Measurements from ENCODE around the gene GCDH. TPM values are rescaled to one million over a fixed set of nuclear protein-coding genes. Genes with fewer than 3 reads are reported as not detected.

GCDH gene
- total RNA-seq, result 59.3 TPM

DNA sequence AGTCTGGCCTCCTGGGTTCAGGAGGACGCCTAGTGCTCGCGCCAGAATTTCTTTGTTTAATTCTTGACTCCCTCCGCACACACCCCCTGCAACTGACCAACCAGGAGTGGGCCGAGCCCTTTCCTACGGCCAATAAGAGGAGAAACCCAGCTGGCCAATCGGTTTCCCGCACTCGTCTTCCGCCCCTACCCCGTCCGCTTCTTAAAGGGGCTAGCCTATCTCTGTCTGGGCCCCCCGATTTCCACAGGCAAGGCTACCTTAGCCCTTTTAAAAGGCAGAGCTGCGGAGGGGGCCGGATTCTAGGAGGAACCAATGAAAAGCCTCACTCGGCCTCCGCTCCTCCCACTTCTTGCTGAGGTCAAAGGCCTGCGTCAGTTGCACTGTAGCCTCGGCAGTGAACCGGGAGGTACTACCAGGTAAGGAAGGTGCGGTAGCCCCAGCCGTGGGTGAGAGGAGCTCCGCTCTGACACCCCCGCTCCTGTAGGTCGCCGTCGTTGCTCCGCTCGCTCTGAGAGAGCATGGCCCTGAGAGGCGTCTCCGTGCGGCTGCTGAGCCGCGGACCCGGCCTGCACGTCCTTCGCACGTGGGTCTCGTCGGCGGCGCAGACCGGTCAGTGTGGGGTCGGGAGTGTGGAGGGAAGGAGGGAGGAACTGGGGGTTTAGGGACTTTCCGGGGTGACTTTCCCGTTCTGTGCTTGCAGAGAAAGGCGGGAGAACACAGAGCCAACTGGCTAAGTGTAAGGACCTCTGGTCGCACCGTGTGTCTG lies at the start of gene GCDH:
TSS of gene GCDH (plus strand) at position 374 of the 766 bp plus-strand sequence. CDS start at position 519, 145 bp downstream.

GRCh38 chr19:12881172-12881808 lies 9.7 kb upstream of the GCDH start, which contains the start of gene DNASE2:
Gene DNASE2, minus strand, starts transcription at chr19:12881449. Its CDS starts 74 bp downstream, at chr19:12881375.

GRCh38 chr19:12886969-12887747 lies 3.8 kb upstream of the GCDH start, which contains the start of gene KLF1:
Gene KLF1, minus strand, starts transcription at chr19:12887201. Its CDS starts 61 bp downstream, at chr19:12887140.

DNA sequence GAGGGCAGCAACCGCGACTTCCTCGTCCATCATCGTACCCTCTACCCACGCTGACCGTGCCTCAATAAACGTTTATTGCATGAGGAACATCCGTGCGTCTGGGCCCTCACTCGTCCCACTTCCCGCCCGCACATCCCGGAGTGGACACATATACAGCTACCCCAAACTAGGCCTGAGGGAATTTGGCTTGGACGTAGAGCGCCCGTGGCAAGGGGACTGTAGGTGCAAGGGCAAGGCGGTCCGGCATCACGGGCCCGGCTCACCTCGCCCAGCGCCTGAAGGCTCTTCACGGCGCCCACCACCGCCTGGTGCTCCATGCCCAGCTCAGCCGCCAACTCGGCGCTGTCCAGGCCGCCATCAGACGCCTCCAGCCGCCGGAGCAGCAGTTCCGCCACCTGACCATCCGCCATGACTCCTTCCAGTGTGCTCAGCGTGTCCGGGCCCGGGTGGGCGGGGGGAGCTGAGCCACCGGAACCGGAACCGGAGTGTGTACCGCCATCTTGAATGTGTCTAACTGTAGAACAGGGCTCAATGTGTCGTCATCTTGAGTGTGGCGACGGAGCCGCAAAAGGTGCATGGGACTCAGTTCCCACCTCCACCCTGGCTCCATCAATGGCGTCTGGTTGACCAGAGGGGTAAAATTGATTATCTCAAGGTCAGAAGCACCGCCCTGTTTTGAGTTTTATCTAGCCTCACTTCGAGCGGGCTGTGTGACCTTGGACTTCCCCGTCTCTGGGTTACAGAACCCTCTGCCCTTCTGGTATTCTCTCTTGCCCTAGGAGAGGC lies 42.5 kb downstream of the GCDH start, which contains the start of gene FARSA:
TSS of gene FARSA (minus strand) at position 425 of the 786 bp plus-strand sequence. CDS start at position 410, 15 bp downstream.

DNA sequence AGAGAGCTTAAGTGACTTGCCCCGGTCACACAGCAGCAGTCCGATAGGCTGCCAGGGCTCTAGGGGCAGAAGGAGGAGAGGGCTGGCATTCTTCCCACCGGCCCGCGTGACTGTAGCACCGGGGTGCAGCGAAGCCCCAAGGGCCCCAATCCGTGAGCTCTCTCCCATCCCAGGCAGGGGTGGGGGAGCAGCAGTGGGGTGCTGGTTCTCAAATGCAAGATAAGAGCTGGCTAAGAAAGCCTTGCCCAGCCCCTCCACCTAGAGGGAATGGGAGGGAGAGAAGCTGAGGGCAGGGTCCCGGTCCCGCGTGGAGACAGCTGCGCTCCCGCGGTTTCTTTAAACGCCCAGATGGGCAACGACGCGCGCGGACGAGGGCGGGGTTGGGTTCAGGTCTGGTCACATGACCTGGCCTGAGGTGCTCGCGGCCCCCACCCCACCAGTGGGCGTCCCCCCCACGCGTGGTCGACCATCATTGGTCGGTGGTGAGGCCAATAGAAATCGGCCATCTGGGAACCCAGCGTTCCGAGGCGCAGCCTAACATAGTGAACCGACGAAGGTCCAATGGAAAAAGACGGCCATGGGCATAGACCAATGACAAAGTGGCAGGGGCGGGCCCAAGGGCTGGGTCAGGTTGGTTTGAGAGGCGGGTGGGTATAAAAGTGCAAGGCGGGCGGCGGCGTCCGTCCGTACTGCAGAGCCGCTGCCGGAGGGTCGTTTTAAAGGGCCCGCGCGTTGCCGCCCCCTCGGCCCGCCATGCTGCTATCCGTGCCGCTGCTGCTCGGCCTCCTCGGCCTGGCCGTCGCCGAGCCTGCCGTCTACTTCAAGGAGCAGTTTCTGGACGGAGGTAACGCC lies 47.2 kb downstream of the GCDH start, which contains the start of gene CALR:
TSS of gene CALR (plus strand) at position 683 of the 852 bp plus-strand sequence. CDS start at position 754, 71 bp downstream.

DNA sequence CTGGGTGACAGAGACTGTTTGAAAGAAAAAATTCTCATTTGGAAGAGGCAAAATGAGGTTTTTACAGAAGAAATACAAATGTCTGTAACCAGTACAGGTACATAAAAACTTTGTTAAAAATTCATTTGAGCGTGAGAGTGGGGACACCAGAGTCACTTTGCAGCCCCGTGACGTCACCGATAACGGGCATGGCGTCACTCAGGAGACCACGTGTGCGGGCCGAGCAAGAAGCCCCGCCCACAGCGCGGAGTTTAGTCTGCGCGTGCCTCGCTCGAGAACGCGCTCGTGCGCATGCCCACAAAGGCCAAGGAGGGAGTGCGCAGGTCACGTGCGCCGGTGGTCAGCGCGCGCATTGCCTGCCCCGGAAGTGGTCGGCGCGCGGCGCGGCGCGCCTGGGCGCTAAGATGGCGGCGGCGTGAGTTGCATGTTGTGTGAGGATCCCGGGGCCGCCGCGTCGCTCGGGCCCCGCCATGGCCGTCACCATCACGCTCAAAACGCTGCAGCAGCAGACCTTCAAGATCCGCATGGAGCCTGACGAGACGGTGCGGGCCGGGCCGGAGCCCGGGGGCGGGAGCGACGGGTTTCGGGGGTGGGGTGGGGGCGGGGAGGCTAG lies 54.6 kb downstream of the GCDH start, which contains the start of gene RAD23A:
TSS of gene RAD23A (plus strand) at position 384 of the 613 bp plus-strand sequence. CDS start at position 471, 87 bp downstream.

Other genes with a start within 250 kb of the GCDH start
- 35.4 TPM for gene MAN2B1, start 224.4 kb upstream of the GCDH start, total RNA-seq
- 6.7 TPM for gene WDR83, start 224.4 kb upstream of the GCDH start, total RNA-seq
- gene DHPS, start 209.3 kb upstream of the GCDH start, total RNA-seq, result 154 TPM
- not detected for gene GNG14, start 203.2 kb upstream of the GCDH start, total RNA-seq
- 7.8 TPM for gene FBXW9, start 194.5 kb upstream of the GCDH start, total RNA-seq
- 92.0 TPM for gene TNPO2, start 167.2 kb upstream of the GCDH start, total RNA-seq
- 144 TPM for gene TRIR, start 156.5 kb upstream of the GCDH start, total RNA-seq
- 49.4 TPM for gene GET3, start 153.7 kb upstream of the GCDH start, total RNA-seq
- gene BEST2, start 139.4 kb upstream of the GCDH start, total RNA-seq, result 0.55 TPM
- gene HOOK2, start 115.6 kb upstream of the GCDH start, total RNA-seq, result 33.5 TPM
- 194 TPM for gene JUNB, start 99.7 kb upstream of the GCDH start, total RNA-seq
- 290 TPM for gene PRDX2, start 89.4 kb upstream of the GCDH start, total RNA-seq
- gene THSD8, start 89.1 kb upstream of the GCDH start, total RNA-seq, result not detected
- 20.2 TPM for gene RNASEH2A, start 84.6 kb upstream of the GCDH start, total RNA-seq
- 8.6 TPM for gene RTBDN, start 56.6 kb upstream of the GCDH start, total RNA-seq
- gene MAST1, start 52.6 kb upstream of the GCDH start, total RNA-seq, result 23.3 TPM
- 15.1 TPM for gene DNASE2, start 9.7 kb upstream of the GCDH start, total RNA-seq
- 2.1 TPM for gene KLF1, start 4.0 kb upstream of the GCDH start, total RNA-seq
- gene SYCE2, start 28.1 kb downstream of the GCDH start, total RNA-seq, result not detected
- gene FARSA, start 42.6 kb downstream of the GCDH start, total RNA-seq, result 41.6 TPM
- 471 TPM for gene CALR, start 47.4 kb downstream of the GCDH start, total RNA-seq
- 75.9 TPM for gene RAD23A, start 54.7 kb downstream of the GCDH start, total RNA-seq
- gene GADD45GIP1, start 66.1 kb downstream of the GCDH start, total RNA-seq, result 16.8 TPM
- 5.2 TPM for gene DAND5, start 78.4 kb downstream of the GCDH start, total RNA-seq
- gene NFIX, start 104.3 kb downstream of the GCDH start, total RNA-seq, result 122 TPM
- 6.2 TPM for gene LYL1, start 211.7 kb downstream of the GCDH start, total RNA-seq
- gene TRMT1, start 225.6 kb downstream of the GCDH start, total RNA-seq, result 30.1 TPM
- gene NACC1, start 227.1 kb downstream of the GCDH start, total RNA-seq, result 18.8 TPM